Activated CD4-positive, alpha-beta T cell treated with anti-CD3 and anti-CD28 coated beads, Interleukin-2, amount 10 ng/mL, durations not matched to agents 24 days and 14 days (primary cell): ENCODE data around the gene LSM14A. TPM values are rescaled to one million over a fixed set of nuclear protein-coding genes. Genes with fewer than 3 reads are reported as not detected.
A peak's percentile ranks its signal among the peaks of the same experiment; 100 is the strongest.
"Not testable (repeated sequence)": the region's sequence is repeated elsewhere in the genome, so short reads cannot be mapped to it uniquely, and the experiment has no call there.

Experiments
- DNase-seq: peaks from one replicate; pipeline ENCODE4 v3.0.0; 2022
- H3K27ac Mint-ChIP-seq: one replicate; pipeline ENCODE4 v1.8.0; 2022; ENCODE audit warnings: mild to moderate bottlenecking, mixed read lengths
- H3K27me3 Mint-ChIP-seq: one replicate; pipeline ENCODE4 v1.8.0; 2022; ENCODE audit warnings: mixed read lengths
- H3K36me3 Mint-ChIP-seq: one replicate; pipeline ENCODE4 v1.8.0; 2022; ENCODE audit warnings: low read depth, mild to moderate bottlenecking, mixed read lengths
- H3K4me1 Mint-ChIP-seq: one replicate; pipeline ENCODE4 v1.8.0; 2021; ENCODE audit warnings: mixed read lengths
- H3K4me3 Mint-ChIP-seq: one replicate; pipeline ENCODE4 v1.8.0; 2022; ENCODE audit warnings: mild to moderate bottlenecking, moderate library complexity, mixed read lengths
- H3K9me3 Mint-ChIP-seq: one replicate; pipeline ENCODE4 v1.8.0; 2021; ENCODE audit warnings: mixed read lengths
- intact Hi-C: fragments of 100-400 bp; cut with micrococcal nuclease; formaldehyde crosslinking; loops from one replicate; pipeline ENCODE4 v1.15.1; 2023
- total RNA-seq: library from RNA; stranded (reverse); gene quantifications from 2 replicates; pipeline ENCODE4 v1.2.3, GENCODE V29; 2022

LSM14A gene
- total RNA-seq, 1 donor from 2014 or later, result 105 TPM

DNA sequence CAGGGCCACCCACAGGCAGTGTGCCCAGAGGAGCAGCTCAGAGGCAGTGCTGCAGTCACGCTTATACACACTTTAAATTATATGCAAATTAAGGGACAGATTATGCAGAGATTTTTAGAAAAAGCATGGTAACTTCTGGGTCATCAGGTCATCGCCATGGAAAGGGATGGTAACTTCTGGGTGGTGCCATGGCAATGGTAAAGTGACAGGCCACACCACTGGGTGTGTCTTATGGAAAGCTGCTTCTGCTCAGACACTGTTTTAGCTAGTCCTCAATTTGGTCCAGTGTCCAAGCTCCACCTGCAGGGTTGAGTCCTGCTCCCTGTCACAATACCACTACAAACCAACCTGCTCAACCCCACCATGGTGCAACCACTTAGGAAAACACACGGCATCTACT lies 29.9 kb upstream of the LSM14A start:
- DNase-seq, result no peak
- H3K9me3 Mint-ChIP-seq, result no peaks in the 10 kb centered on the region
- intact Hi-C loops, result no loop called here
- no peaks in the 10 kb centered on the region for H3K36me3 Mint-ChIP-seq
- H3K4me1 Mint-ChIP-seq, result peaks cover 2% of the 10 kb centered on the region
- H3K27me3 Mint-ChIP-seq, result peaks cover 3% of the 10 kb centered on the region
- no peak overlapping the region for H3K4me3 Mint-ChIP-seq
- H3K27ac Mint-ChIP-seq, result no peak overlapping the region

DNA sequence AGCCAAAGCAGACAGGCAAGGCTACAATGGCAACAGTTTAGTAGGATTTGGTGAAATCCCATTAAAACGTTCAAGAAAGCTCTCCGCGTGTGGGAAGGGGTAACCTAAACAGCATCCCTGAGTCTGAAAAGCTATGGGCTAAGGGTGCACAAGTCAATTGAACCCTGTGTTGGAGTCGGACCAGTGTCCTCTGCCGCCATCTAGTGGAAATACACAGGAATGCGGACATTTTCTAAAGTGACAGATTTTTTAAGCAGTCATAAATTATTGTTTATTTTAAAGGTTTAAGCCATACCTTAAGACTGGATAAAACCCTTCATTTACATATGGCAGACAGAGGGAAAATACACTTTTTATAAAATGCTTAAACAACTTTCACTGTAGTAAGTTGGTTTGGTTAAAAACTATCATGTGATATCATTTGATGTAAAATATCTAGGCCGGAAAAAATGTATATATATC lies 26.5 kb upstream of the LSM14A start:
- intact Hi-C loops, result loop anchor here (1.0 to 5.0 kb wide), 3 partner anchors 24 to 368 kb away; no protein-coding TSS in a partner anchor
- Mint-ChIP-seq H3K4me3 (no peak overlapping the region), H3K9me3 (no peaks in the 10 kb centered on the region), H3K36me3 (no peaks in the 10 kb centered on the region), H3K27me3 (no peaks in the 10 kb centered on the region), H3K4me1 (peaks cover 2% of the 10 kb centered on the region), H3K27ac (no peak overlapping the region)
- peak; percentile 87 for DNase-seq

DNA sequence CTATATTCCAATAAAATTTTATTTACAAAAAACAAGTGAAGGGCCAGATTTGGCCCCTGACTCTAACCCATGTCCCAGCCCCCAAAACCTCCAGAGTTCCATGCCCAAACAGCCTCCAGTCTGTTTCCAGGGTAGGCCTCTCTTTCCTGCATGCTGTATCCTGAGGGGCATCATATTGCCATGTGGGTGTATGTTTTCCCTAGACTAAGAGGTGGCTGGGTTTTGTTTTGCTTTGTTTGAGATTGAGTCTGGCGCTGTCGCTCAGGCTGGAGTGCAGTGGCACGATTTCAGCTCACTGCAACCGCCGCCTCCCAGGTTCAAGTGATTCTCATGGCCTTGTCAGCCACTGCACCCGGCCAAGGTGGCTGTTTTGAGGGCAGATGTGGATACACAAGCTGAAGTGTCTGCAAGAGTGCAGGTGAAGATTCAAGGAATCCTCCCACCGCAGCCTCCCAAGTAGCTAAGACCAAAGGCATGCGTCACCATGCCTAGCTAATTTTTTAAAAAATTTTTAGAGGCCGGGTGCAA lies 23.6 kb upstream of the LSM14A start:
- Mint-ChIP-seq H3K27ac (no peak overlapping the region), H3K4me1 (peaks cover 2% of the 10 kb centered on the region), H3K36me3 (no peaks in the 10 kb centered on the region), H3K9me3 (no peaks in the 10 kb centered on the region), H3K4me3 (no peak overlapping the region), H3K27me3 (peaks cover 5% of the 10 kb centered on the region)
- intact Hi-C loops, result loop anchor here (5.0 kb wide), 1 partner anchor 371 kb away; no protein-coding TSS in a partner anchor
- DNase-seq, result no peak

DNA sequence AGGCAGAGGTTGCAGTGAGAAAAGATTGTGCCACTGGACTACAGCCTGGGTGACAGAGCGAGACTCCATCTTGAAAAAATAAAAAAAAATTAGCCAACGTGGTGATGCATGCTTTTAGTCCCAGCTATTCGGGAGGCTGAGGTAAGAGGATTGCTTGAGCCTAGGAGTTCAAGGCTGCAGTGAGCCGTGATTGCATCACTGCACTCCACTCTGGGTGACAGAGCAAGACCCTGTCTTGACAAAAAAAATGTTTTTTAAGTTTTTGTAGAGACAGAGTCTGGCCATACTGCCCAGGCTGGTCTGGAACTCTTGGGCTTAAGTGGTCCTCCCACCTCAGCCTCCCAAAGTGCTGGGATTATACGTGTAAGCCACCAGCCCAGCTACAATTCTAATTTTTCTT lies 22.4 kb upstream of the LSM14A start:
- no peak for DNase-seq
- H3K27ac Mint-ChIP-seq, result no peak overlapping the region
- no peaks in the 10 kb centered on the region for H3K36me3 Mint-ChIP-seq
- H3K27me3 Mint-ChIP-seq, result peaks cover 5% of the 10 kb centered on the region
- H3K4me1 Mint-ChIP-seq, result peaks cover 2% of the 10 kb centered on the region
- H3K9me3 Mint-ChIP-seq, result no peaks in the 10 kb centered on the region
- no peak overlapping the region for H3K4me3 Mint-ChIP-seq
- intact Hi-C loops, result loop anchor here (5.0 kb wide), 1 partner anchor 373 kb away; no protein-coding TSS in a partner anchor

DNA sequence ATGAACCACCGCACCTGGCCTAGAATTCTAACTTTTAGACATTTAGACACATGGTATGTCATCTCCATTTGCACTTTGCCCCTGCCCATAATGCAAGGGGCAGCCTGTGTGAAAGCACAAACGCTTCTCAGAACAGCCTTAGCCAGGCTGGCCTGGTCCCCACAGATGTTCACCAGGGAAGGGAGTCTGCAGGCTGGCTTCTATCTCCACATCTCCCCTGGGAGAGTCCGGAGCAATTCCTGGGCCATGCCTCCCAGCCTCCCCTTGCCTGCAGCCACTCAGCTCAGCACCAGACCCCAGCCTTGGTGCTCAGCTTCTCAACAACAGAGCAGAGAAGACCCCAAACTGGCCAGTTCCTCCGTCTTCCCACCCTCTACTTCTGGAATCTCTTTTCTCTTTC lies 21.7 kb upstream of the LSM14A start:
- no peak for DNase-seq
- peaks cover 5% of the 10 kb centered on the region for H3K27me3 Mint-ChIP-seq
- H3K4me3 Mint-ChIP-seq, result no peak overlapping the region
- no peak overlapping the region for H3K27ac Mint-ChIP-seq
- peaks cover 2% of the 10 kb centered on the region for H3K4me1 Mint-ChIP-seq
- H3K36me3 Mint-ChIP-seq, result no peaks in the 10 kb centered on the region
- intact Hi-C loops, result no loop called here
- no peaks in the 10 kb centered on the region for H3K9me3 Mint-ChIP-seq

DNA sequence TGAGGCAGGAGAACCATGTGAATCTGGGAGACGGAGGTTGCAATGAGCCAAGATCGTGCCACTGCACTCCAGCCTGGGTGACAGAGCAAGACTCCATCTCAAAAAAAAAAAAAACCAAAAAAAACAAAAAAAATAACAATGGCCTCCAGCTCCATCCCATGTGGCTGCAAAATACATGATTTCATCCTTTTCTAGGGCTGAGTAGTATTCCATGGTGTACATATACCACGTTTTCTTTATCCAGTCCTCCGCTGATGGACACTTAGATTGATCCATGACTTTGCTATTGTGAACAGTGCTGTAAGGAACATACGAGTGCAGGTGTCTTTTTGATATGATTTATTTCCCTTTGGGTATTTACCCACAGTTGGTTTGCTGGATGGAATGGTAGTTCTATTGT lies 20.9 kb upstream of the LSM14A start:
- H3K36me3 Mint-ChIP-seq, result no peaks in the 10 kb centered on the region
- no peak overlapping the region for H3K4me3 Mint-ChIP-seq
- intact Hi-C loops, result no loop called here
- H3K4me1 Mint-ChIP-seq, result no peaks in the 10 kb centered on the region
- H3K27me3 Mint-ChIP-seq, result peaks cover 5% of the 10 kb centered on the region
- no peak for DNase-seq
- no peak overlapping the region for H3K27ac Mint-ChIP-seq
- no peaks in the 10 kb centered on the region for H3K9me3 Mint-ChIP-seq

DNA sequence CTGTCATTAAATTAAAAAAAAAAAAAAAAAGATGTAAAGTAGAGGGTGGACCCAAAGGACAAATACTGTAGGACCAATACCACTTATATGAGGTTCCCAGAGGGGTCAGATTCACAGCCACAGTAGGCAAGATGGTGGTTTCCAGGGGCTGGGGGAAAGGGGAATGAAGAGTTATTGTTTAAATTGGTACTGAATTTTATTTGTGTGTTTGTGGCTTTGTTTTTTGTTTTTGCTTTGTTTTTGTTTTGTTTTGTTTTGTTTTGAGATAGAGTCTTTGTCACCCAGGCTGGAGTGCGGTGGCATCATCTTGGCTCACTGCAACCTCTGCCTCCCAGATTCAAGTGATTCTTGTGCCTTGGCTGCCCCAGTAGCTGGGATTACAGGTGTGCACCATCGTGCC lies 17.9 kb upstream of the LSM14A start:
- H3K27ac Mint-ChIP-seq, result no peak overlapping the region
- intact Hi-C loops, result no loop called here
- H3K27me3 Mint-ChIP-seq, result peaks cover 5% of the 10 kb centered on the region
- no peak for DNase-seq
- H3K4me1 Mint-ChIP-seq, result no peaks in the 10 kb centered on the region
- H3K9me3 Mint-ChIP-seq, result no peaks in the 10 kb centered on the region
- no peak overlapping the region for H3K4me3 Mint-ChIP-seq
- no peaks in the 10 kb centered on the region for H3K36me3 Mint-ChIP-seq

DNA sequence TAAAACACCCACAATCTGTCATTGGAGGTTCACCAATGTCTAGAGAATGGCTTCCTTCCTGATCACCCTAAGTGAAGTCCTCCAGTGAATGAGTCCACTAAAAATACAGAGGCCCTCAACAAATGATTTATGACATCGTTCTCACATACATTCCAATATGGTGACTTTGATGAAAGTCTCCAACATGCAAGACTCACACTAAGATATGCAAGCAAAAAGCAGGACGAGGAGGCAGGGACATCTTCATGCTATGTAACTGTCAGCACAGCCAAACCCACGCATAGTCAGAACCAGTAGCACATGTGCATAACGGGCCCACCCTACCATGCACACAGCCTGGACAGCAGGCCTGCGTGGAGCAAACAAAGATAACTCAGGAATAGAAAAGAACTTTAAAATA lies 16.6 kb upstream of the LSM14A start:
- Mint-ChIP-seq H3K36me3 (no peaks in the 10 kb centered on the region), H3K4me1 (no peaks in the 10 kb centered on the region)
- no peak for DNase-seq

DNA sequence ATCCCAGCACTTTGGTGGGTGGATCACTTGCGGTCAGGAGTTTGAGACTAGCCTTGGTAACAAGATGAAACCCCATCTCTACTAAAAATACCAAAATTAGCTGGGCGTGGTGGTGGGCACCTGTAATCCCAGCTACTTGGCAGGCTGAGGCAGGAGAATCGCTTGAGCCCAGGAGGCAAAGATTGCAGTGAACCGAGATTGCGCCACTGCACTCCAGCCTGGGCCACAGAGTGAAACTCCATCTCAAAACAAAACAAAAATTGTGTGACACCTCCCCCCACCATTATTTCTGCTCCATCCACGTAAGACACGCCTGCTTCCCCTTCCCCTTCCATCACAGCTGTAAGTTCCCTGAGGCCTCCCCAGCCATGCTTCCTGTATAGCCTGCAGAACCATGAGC lies 13.3 kb upstream of the LSM14A start:
- H3K36me3 Mint-ChIP-seq, H3K4me3 Mint-ChIP-seq, DNase-seq, H3K4me1 Mint-ChIP-seq, H3K27ac Mint-ChIP-seq, H3K9me3 Mint-ChIP-seq, H3K27me3 Mint-ChIP-seq, intact Hi-C loops: not testable (repeated sequence)

More for the DNA sequence above, 16.6 kb upstream of the LSM14A start:
- intact Hi-C loops, result no loop called here
- Mint-ChIP-seq H3K27ac (no peak overlapping the region), H3K4me3 (no peak overlapping the region), H3K27me3 (peaks cover 5% of the 10 kb centered on the region), H3K9me3 (no peaks in the 10 kb centered on the region)

DNA sequence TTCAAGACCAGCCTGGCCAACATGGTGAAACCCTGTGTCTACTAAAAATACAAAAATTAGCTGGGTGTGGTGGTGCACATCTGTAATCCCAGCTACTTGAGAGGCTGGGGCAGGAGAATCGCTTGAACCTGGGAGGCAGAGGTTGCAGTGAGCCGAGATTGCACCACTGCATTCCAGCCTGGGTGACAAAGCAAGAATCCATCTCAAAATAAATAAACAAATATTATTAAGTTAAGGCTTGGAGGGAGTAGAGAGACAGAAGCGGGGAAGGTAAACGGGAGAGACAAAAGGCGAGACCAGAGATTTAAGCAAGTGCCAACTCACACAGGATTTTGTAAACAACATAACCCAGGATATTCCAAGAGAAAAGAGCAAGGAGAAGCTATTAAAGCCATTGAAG lies 12.8 kb upstream of the LSM14A start:
- H3K27me3 Mint-ChIP-seq, H3K27ac Mint-ChIP-seq, H3K4me1 Mint-ChIP-seq, H3K36me3 Mint-ChIP-seq, intact Hi-C loops, DNase-seq, H3K9me3 Mint-ChIP-seq, H3K4me3 Mint-ChIP-seq: not testable (repeated sequence)

DNA sequence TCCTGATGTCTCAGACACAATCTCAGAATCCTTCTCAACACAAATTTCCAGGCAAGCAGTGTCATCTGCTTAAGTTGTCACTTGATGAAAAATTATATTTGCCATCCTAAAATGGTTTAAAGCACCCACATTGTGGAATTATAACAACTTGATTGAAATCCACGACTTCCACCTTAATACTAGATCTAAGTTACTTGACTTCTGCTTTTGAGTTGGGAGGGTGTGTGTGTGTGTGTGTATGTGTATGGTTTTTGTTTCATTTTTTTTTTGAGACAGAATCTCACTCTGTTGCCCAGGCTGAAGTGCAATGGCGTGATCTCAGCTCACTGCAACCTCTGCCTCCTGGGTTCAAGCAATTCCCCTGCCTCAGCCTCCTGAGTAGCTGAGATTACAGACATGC lies 10.4 kb upstream of the LSM14A start:
- H3K27me3 Mint-ChIP-seq, H3K9me3 Mint-ChIP-seq, DNase-seq, H3K4me3 Mint-ChIP-seq, H3K27ac Mint-ChIP-seq, H3K4me1 Mint-ChIP-seq, intact Hi-C loops, H3K36me3 Mint-ChIP-seq: not testable (repeated sequence)

DNA sequence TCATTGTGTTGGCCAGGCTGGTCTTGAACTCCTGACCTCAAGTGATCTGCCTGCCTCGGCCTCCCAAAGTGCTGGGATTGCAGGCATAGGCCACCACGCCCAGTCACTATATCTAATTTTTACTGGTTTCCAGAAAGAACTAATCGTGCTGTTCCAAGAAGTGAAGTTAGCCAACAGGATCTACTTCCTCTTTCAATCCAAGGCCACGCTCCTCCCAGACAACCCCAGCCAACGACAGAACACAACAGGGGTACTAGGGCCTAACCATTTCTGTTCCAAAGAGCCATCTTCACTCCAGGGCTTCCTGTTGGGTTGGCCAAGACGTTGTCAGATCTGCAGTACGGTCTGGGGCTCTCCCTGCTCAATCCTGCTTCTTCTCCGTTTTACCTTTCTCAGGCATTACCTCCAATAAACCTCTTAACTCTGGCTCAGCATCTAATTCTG lies 7.0 kb upstream of the LSM14A start:
- H3K27me3 Mint-ChIP-seq, result peaks cover 8% of the 10 kb centered on the region
- DNase-seq, result no peak
- H3K9me3 Mint-ChIP-seq, result no peaks in the 10 kb centered on the region
- no peaks in the 10 kb centered on the region for H3K36me3 Mint-ChIP-seq
- H3K4me3 Mint-ChIP-seq, result no peak overlapping the region
- intact Hi-C loops, result no loop called here
- no peaks in the 10 kb centered on the region for H3K4me1 Mint-ChIP-seq
- H3K27ac Mint-ChIP-seq, result no peak overlapping the region

DNA sequence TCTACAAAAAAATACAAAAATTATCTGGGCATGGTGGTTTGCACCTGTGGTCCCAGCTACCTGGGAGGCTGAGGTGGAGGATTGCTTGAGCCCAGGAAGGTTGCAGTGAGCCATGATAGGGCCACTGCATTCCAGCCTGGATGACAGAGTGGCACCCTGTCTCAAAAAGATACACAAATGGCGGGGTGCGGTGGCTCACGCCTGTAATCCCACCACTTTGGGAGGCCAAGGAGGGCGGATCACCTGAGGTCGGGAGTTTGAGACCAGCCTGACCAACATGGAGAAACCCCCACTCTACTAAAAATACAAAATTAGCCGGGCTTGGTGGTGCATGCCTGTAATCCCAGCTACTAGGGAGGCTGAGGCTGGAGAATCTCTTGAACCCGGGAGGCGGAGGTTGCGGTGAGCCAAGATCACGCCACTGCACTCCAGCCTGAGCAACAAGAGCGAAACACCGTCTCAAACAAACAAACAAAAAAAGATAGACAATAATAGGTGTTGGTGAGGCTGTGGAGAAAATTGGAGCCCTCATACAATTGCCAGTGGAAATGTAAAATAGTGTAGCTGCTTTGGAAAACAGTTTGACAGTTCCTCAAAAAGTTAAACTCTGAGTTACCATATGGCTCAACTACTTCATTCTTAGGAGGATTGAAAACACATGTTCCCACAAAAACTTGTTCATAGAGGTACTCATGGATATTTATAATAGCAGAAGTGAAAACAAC lies 2.7 kb upstream of the LSM14A start:
- not testable (repeated sequence) for H3K4me3 Mint-ChIP-seq, H3K27me3 Mint-ChIP-seq, H3K27ac Mint-ChIP-seq, DNase-seq, H3K9me3 Mint-ChIP-seq
- Mint-ChIP-seq H3K36me3 (peaks cover 14% of the 10 kb centered on the region), H3K4me1 (peaks cover 18% of the 10 kb centered on the region)
- intact Hi-C loops, result loop anchor here (5.0 kb wide), 2 partner anchors 372 to 508 kb away; partner anchors contain the start of genes KCTD15, SCGB2B2 and ZNF302

DNA sequence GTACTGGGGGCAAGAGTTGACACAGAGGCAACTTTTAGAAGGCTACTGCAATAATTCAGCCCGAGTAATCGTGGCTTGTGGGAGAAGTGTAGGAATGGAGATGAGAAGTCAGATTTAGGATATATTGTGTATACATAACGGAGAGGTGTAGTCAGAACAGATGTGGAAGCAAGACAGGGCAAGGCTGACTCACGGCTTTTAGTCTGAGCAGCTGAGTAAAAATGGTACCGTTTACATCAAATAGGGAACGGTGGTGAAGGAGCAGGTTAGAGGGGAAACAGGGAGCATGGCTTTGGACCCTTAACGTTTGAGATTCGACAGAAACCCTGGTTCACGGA lies 796 bp upstream of the LSM14A start:
- H3K4me3 Mint-ChIP-seq, result peak overlapping the region; percentile 85
- H3K27ac Mint-ChIP-seq, result peak overlapping the region; percentile 97
- H3K9me3 Mint-ChIP-seq, result no peaks in the 10 kb centered on the region
- intact Hi-C loops, result loop anchor here (1.0 to 5.0 kb wide), 4 partner anchors 37 to 506 kb away; partner anchors contain the start of genes KCTD15, SCGB2B2 and ZNF302
- peaks cover 2% of the 10 kb centered on the region for H3K27me3 Mint-ChIP-seq
- H3K36me3 Mint-ChIP-seq, result peaks cover 22% of the 10 kb centered on the region
- no peak for DNase-seq
- H3K4me1 Mint-ChIP-seq, result peaks cover 31% of the 10 kb centered on the region
